ENCODE results near the gene PRX. TPM values are rescaled to one million over a fixed set of nuclear protein-coding genes. Genes with fewer than 3 reads are reported as not detected.

PRX gene
- total RNA-seq, 6 experiments from 2014 or later = 0.86 to 1.5 (median 0.94) TPM

GRCh38 chr19:40443131-40443999 lies 30.2 kb upstream of the PRX start:
- H3K27ac Mint-ChIP-seq = peak overlapping the region; percentile 93
- DNase-seq = peak; percentile 99
- H3K9me3 Mint-ChIP-seq = no peaks in the 10 kb centered on the region
- no peak for TF ChIP-seq CTCF (IDR thresholded peaks at IDR 0.05)
- H3K27me3 Mint-ChIP-seq (ENCODE audit: insufficient read depth) = peaks cover 3% of the 10 kb centered on the region; the same call in 1 of the 2 replicates
- H3K4me1 Mint-ChIP-seq (ENCODE audit: low read depth) = peaks cover 36% of the 10 kb centered on the region
- peak overlapping the region; percentile 96 for H3K4me3 Mint-ChIP-seq
- peaks cover 43% of the 10 kb centered on the region for H3K36me3 Mint-ChIP-seq (ENCODE audit: low read depth)

GRCh38 chr19:40442328-40443130 lies 29.4 kb upstream of the PRX start:
- Mint-ChIP-seq H3K36me3 (ENCODE audit: low read depth) (peaks cover 42% of the 10 kb centered on the region), H3K9me3 (no peaks in the 10 kb centered on the region), H3K4me3 (peak overlapping the region; percentile 96), H3K27me3 (ENCODE audit: insufficient read depth) (peaks cover 3% of the 10 kb centered on the region; the same call in 1 of the 2 replicates), H3K4me1 (ENCODE audit: low read depth) (peaks cover 36% of the 10 kb centered on the region), H3K27ac (peak overlapping the region; percentile 93)
- no peak; the same call in 1 of the 2 replicates for TF ChIP-seq CTCF (IDR thresholded peaks at IDR 0.05)
- no peak for DNase-seq

GRCh38 chr19:40441719-40442253 lies 28.6 kb upstream of the PRX start:
- peak overlapping the region; percentile 93 for H3K27ac Mint-ChIP-seq
- H3K9me3 Mint-ChIP-seq = no peaks in the 10 kb centered on the region
- H3K4me1 Mint-ChIP-seq (ENCODE audit: low read depth) = peaks cover 36% of the 10 kb centered on the region

GRCh38 chr19:40438284-40438683 lies 25.1 kb upstream of the PRX start:
- H3K27ac Mint-ChIP-seq = peak overlapping the region; percentile 27
- H3K36me3 Mint-ChIP-seq (ENCODE audit: low read depth) = peaks cover 33% of the 10 kb centered on the region

More at GRCh38 chr19:40441719-40442253, 28.6 kb upstream of the PRX start:
- no peak for TF ChIP-seq CTCF (IDR thresholded peaks at IDR 0.05)
- no peak for DNase-seq
- Mint-ChIP-seq H3K4me3 (peak overlapping the region; percentile 96), H3K27me3 (ENCODE audit: insufficient read depth) (peaks cover 3% of the 10 kb centered on the region; the same call in 1 of the 2 replicates), H3K36me3 (ENCODE audit: low read depth) (peaks cover 42% of the 10 kb centered on the region)

More at GRCh38 chr19:40438284-40438683, 25.1 kb upstream of the PRX start:
- H3K27me3 Mint-ChIP-seq (ENCODE audit: insufficient read depth) = peaks cover 4% of the 10 kb centered on the region
- DNase-seq = no peak
- TF ChIP-seq CTCF (IDR thresholded peaks at IDR 0.05) = no peak
- no peaks in the 10 kb centered on the region for H3K9me3 Mint-ChIP-seq
- no peak overlapping the region for H3K4me3 Mint-ChIP-seq
- H3K4me1 Mint-ChIP-seq (ENCODE audit: low read depth) = peaks cover 26% of the 10 kb centered on the region

All from HFFc6 (cell line).